Lower leg skin (tissue), 3 donors: ENCODE results near the gene TESPA1.

Experiments
- CTCF ChIP-seq, 3 donors: fragments of 450-650 bp; IDR thresholded peaks; one replicate each; pipeline ENCODE4 v1.5.1; 2016; ENCODE audit warnings: antibody characterized with exemption in 3 of 3, mild to moderate bottlenecking in 3 of 3, moderate library complexity in 2 of 3
- POLR2A ChIP-seq, 2 donors: fragments of 450-650 bp; IDR thresholded peaks; one replicate each; pipeline ENCODE4 v1.6.1; 2016 to 2017; ENCODE audit warnings: antibody characterized with exemption in 2 of 2, mild to moderate bottlenecking in 1 of 2, moderate library complexity in 1 of 2

GRCh38 chr12:54932038-54932437 is 52.5 kb downstream of the TESPA1 start:
- no peak for TF ChIP-seq CTCF (IDR thresholded peaks at IDR 0.05)
- TF ChIP-seq POLR2A (IDR thresholded peaks at IDR 0.05) = no peak
